22Rv1 (cell line): Measurements from ENCODE around the gene MAGEA1.

Experiments
- CTCF ChIP-seq: fragments of 450-650 bp; IDR thresholded peaks from 2 replicates; pipeline ENCODE4 v1.5.1; 2017; ENCODE audit warnings: mild to moderate bottlenecking
- ZFX ChIP-seq: fragments of 450-650 bp; IDR thresholded peaks from 2 replicates; pipeline ENCODE4 v1.6.1; 2017; ENCODE audit warnings: antibody characterized with exemption, borderline replicate concordance

- TF ChIP-seq CTCF = no peak
- no peak for TF ChIP-seq ZFX
These were observed 30.3 kb downstream of the MAGEA1 start for GRCh38 chrX:153209347-153209746.
